Activated CD4-positive, alpha-beta T cell treated with anti-CD3 and anti-CD28 coated beads, Interleukin-2, Interleukin-6, amounts not matched to agents 100 ng/mL and 50 ng/mL, durations not matched to agents 16 hours and 8 hours (primary cell): ENCODE data around the gene PIK3CD.
"Not testable (repeated sequence)": the region's sequence is repeated elsewhere in the genome, so short reads cannot be mapped to it uniquely, and the experiment has no call there.

Source experiments
- DNase-seq: peaks from one replicate; pipeline ENCODE4 v3.0.0-alpha.2; 2020

The PIK3CD gene

DNA sequence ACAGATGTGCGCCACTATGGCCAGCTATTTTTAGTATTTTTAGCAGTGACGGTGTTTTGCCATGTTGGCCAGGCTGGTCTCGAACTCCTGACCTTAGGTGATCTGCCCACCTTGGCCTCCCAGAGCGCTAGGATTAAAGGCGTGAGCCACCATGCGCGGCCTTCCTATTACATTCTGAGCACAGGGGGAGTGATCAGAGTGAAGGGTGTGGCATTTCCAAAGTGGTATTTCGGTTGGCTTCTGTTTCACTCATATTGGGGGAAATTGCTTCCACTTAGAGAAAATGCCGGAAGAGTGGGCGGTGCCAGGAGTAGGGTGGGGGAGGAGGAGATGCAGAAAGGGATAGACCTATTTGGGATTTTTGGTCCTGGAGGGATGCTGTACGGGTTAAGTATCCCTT, 4.3 kb downstream of the PIK3CD start:
- DNase-seq = peak; percentile 28

DNA sequence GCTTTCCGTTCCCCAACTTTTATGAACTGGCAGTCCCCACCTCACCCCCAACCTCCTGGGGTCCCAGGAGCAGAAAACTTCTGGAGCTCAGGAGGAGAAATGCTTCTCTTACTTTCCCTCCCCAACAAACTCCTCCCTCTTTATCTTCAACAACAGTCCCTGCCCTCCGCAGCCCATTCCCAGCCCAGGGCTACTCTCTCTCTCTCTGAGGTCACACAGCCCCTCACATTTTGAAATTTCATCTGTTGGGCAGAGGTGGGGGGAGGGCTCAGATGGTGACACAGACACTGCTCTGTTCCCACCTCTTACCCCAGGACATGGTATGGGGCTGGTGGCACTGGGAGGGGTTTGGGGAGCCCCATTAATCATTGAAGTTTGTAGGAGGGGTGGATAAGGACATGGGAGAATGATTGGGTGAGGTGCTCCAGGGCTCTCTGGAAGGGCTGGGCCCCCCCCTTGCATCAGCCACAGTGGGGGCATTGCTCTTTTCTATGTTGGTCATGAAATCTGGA, 6.0 kb downstream of the PIK3CD start:
- no peak for DNase-seq

DNA sequence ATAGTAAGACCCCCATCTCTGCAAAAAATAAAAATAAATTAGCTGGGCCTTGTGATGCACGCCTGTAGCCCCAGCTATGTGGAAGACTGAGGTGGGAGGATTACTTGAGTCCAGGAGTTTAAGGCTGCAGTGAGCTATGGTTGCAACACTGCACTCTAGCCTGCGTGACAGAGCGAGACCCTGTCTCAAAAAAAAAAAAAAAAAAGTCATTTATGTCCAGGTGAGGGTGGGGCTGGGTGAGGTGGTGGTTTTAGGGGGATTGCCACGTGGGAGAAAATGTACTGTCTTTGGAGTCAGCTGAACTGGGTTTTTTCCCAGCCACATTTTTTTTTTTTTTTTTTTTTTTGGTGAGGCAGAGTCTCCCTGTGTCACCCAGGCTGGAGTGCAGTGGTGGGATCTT, 6.7 kb downstream of the PIK3CD start:
- DNase-seq = no peak

DNA sequence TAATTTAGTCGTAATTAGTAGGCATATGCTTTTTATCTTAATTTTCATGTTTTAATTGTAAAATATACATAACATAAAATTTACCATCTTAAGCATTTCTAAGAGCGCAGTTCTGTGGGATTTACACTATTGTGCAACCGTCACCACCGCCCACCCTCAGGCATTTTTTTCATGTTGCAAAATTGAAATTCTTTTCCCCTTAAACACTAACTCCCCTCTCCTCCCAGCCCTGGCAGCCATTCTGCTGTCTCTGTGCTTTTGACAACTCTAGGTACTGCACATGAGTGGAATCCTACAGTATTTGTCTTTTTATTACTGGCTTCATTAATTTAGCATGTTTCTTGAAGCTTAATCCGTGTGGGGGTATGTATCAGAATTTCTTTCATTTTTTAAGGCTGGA, 7.8 kb downstream of the PIK3CD start:
- DNase-seq = no peak

DNA sequence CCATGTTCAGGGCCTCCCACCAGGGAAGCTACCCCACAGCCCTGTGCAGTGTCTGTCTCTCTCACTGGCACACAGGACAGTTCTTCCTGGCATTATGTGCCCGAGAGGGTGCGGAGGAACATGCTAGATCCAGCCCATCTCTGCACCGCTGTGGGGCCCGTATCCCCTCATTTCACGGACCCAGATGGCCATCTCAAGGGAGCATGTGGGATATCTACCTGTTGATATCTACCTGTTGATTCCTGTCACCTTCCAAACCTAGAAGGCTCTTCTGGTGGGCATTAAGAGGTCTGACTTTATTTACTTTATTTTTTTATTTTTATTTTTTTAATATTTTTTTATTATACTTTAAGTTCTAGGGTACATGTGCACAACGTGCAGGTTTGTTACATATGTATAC, 11.7 kb downstream of the PIK3CD start:
- DNase-seq = no peak

DNA sequence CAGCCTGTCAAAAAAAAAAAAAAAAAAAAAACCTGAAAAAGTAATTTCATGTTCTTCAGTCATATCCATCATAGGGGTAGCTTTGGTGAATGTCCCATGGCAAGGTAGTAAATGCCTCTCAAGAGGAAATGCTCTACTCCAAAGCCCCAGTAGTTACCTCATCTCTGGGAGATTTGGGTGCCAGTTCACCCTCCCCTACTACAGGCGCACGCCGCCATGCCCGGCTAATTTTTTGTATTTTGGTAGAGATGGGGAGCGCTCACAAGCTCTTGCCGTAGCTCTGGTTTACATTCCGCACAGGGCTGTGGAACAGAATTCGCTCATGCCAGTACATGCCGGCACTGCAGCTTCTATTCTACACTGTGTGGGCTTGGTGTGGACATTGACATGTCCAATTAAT, 13.7 kb downstream of the PIK3CD start:
- DNase-seq = no peak

DNA sequence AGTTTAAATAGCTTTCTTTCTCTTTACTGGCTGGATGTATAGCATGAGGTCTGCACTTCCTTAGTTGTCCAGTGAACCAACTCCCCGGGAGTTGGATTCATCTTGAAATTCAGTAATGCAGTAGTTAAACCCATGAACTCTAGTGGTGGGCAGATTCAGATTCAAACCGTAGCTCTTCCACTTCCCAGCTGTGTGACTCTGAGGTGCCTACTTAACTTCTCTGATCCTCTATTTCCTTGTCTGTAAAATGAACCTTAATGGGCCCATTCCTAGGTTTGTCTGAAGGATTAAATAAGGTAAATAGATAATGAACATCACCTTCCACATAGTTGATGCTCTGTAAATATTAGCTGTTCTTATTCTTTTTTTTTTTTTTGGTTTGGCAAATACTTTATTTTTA, 16.5 kb downstream of the PIK3CD start:
- DNase-seq = no peak

DNA sequence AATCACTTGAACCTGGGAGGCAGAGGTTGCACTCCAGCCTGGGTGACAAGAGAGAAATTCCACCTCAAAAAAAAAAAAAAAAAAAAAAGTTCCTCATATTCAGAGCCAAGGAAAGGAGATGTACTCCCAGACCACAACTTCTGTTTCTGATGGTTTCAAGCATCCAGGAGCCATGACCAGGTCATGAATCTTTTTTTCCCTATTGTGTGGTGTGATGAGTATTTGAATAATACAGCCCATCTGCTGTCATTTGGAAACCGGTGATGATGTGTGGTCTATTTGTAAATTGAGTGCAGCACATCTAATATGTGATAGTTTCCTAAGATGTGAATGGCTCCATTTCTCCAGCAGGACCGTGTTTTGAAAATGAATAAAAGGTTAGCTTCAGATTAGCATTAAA, 18.6 kb downstream of the PIK3CD start:
- peak; percentile 52 for DNase-seq

DNA sequence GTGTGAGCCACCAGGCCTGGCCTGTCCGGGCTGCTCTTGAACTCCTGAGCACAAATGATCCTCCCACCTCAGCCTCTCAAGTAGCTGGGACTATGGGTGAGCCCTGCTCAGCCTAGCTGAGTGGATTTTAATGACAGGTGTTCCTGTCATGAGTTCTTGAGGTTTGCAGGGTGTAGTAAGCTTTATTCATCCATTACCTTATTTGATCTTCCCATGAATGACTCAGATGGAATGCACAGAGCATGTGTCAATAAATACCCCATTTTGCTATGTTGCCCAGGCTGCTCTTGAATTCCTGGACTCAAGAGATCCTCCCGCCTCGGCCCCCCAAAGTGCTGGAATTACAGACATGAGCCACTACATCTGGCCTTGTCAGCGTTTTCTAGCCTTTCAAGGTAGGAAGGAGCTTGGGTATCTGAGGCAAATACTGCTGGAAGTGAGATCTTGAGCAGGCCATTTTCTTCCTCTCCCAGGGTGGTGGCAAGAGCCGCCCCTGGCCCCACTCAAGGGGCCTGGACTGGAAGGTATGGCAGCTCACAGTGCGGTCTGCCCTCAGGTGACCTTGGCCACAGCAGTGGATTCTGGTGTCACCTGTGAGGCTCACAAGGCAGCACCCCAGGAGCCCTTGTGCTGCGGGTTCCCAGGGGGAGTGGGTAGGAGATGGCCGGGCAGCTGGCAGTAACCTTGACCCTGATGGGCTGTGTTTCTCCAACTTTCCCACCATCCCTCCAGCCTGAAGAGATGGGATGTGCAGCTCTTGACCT, 20.0 kb downstream of the PIK3CD start:
- DNase-seq = no peak

DNA sequence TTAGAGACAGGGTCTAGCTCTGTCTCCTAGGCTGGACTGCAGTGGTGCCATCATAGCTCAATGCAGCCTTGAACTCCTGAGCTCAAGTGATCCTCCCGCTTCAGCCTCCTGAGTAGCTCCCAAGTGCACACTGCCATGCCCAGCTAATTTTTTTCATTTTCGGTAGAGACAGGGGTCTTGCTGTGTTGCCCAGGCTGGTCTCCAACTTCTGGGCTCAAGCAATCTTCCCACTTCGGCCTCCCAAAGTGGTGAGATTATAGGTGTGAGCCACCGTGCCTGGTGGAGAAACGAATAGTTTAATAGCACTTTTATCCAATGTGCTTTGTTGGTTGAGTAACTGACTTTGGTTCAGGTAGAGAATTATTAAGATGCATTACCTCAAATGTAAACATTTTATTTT, 20.9 kb downstream of the PIK3CD start:
- DNase-seq = no peak

DNA sequence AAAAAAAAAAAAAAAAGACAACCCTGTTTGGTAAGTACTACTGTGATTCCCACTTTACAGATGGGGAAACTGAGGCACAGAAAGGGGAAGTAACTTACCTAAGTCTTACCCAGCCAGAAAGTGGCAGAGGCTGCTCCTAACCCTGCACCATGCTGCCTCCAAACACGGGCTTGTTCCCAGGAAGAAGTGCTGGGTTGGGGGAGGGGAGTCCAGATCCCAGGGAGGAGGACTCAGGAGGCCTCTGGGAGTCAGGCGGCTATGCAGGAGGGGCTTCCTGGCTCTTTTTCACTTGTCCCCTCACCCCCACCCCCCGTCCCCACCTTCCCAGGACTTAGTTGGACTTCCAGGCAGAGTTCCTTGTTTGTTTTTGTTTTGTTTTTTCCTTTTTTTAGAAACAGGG, 23.9 kb downstream of the PIK3CD start:
- no peak for DNase-seq

DNA sequence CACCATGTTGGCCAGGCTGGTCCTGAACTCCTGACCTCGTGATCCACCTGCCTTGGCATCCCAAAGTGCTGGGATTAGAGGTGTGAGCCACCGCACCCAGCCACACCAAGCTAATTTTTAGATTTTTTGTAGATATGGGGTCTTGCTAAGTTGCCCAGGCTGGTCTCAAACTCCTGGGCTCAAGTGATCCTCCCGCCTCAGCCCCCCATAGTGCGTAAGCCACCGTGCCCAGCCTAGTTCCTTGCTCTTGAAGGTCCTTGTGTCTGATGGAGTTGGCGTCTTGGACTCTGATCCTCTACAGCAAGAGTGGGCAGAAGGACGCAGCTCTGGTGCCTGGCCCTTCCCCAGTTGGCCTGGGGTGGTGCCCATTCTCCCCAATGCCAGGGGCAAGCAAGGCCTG, 24.6 kb downstream of the PIK3CD start:
- not testable (repeated sequence) for DNase-seq

DNA sequence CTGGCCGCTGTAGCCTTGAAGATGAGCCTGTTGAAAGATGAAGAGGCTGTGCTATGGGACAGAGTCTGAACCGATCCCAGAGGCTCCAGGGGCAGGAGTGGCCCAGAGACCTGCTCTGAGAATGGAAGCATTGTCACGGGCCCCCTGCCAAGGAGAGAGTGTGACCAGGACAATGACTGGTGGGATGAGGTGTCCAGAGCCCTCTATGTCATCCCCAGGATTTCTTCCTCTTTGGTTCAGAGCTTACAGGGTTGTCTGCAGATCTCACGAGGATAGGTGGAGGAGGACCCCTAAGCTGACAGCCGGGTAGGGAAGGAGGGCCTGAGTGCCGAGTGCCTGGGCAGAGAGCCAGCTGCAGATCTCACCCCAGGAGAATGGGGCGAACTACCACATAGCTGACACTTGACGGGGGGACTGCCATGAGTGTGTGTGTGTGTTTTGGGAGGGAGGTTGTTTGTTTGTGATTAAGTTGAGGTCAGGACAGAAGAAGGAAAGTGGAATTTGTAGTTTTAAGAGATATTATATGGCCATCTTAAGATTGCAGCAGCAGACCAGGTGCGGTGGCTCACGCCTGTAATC, 25.4 kb downstream of the PIK3CD start:
- no peak for DNase-seq

DNA sequence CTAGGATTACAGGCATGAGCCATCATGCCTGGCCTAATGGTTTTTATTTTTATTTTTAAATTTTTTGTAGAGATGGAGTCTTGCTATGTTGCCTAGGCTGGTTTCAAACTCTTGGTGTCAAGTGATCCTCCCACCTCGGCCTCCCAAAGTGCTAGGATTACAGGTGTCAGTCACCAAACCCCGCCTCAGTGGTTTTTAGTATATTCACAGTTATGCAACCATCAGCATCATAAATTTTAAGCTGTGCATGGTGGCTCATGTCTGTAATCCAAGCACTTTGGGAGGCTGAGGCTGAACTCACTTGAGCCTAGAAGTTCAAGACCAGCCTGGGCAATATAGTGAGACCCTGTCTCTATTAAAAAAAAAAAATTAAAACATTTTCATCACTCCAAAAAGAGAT, 28.6 kb downstream of the PIK3CD start:
- no peak for DNase-seq

DNA sequence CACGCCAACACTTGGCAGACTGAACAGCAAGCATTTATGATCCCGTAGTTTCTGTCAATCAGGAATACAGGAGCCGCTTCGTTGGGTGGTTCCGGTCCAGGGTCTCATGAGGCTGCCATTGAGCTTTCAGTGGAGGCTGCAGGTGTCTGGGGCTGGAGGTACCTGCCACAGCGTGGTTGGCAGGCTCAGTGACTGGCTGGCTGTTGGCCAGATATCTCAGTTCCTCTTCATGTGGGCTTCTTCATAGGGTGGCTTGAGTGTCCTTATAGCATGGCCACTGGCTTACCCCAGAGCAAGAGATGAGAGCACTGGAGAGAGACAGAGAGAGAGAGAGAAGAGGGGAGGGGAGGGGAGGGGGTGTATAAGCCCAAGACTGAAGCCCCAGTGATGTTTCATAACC, 29.3 kb downstream of the PIK3CD start:
- DNase-seq = no peak

DNA sequence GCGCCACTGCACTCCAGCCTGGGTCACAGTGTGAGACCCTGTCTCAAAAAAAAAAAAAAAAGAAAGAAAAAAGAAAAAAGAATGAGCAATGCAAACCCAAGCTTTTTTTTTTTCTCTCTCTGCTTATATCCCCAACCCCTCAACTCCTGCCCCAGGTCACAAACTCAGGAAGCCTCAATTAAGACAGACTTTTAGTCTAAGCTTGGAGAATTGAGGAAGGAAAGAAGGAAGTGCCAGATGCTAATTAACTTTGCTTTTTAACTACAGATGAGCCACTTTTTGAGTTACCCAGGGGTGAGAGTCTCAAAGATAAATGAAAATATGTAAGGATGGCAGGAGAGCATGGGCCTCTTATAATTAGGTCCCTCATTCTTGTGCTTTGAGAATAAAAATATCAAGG, 33.3 kb downstream of the PIK3CD start:
- DNase-seq = no peak

DNA sequence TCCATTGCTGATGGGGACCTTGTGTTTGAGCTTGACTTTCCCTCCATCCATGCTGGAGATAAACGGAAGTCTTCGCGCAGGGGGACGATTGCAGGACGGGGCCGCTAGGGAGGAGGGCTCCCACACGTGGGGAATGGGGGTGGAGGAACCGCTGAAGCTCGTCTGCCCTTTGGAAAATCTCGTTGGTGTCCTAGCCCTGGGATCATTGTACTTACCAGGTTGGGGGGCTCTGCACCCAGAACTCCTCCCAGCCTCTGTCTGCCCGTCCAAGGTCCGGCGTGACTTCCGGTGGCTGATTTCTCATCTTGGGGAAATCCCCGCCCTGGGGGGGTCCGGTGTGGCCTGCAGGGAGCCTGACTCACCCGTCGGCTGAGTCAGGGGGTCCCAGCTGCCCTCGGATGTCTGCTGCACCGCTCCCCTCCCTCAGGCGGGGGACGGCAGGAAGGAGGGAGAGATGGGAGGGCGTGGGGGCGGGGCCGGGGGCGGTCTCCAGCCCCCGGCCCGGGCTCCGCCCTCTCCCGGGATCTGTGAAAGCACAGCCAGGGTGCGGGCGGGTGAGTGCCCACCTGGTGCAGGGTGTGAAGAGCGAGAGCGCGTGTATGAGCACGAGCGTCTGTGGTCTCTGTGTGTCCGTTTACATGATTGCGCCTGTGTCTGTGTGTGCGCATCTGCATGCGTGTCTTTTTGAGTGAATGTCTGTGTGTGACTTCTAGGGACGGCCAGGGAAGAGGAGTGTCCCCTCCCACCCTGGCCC, 35.8 kb downstream of the PIK3CD start:
- DNase-seq = peak; percentile 70

DNA sequence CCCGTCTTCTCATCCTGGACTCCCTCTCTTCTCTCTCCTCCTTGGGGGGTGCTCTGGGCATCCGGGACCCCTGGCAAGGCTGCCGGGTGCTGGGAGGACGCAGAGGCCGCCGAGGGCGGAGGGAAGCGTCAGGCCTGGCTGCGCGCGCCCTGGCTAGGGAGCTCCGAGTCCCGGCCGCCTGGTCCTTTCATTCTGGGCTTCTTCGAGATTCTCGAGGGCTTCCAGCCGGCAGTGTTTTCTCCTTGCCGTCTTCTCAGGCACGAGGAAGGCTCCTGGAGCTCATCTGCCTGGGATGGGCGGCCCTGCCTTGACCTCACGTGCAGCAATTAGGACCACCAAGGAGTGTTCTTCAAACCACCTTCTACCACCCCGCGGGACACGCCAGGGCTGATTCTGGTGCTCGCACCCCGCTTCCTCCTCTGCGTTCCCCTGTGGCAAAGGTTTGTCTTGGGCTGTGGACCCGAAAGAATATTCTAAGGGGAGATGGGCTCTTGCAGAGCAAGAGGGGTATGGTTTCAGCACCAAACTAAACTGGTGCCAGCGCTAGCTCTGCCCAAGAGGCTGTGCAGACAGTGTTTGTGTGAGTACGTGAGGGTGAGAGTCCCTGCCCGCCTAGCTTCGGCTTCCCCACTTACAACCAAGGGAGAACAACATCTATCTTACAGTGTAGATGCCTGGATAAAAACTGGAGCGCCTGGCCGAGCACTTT, 36.5 kb downstream of the PIK3CD start:
- no peak for DNase-seq

DNA sequence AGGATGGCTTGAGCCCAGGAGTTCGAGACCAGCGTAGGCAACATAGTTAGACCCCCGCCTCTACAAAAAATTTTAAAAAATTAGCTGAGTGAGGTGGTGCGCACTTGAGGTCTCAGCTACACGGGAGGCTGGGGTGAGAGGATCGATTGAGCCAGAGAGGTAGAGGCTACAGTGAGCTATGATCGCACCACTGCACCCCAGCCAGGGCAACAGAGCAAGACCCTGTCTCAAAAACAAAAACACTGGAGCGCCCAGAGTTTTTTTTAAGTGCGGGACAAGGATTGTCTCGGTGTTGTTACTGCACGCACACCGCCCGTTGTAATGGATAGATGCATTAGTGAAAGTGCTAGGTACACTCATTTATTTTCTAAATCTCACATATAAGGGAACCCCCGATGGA, 37.1 kb downstream of the PIK3CD start:
- DNase-seq = no peak

DNA sequence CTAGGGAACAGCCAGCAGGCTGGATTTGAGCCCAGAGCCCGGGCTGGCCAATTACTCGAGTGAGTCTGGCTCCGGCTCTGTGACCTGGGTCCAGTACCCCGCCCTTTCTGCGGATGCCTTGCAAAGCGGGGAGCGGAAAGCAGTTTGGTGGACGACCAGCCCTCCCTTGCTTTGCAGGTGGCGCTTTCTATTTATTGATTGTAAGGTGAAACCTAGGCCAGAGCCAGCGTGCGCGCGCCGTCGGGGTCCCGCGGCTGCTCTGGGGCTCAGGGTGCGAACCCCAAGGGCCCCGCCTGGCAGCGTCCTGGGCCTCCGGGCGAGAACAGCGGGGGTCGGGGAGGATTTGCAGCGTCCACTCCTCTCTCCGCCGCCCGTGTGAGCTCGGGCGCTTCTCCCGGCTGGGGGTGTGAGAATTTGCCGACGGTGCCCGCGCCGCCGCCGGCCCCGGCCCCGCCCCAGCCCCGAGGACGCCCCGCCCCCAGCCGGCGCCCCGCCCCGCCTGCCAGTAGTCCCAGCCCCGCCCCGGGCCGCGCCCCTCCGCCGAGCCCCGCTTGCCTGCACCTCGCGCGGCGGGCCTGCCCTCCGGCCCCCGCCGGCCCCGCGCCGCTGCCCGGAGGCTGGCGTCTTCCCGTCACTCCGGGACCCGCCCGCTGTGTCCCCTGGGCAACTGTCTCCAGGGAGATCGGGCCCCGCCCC, 37.6 kb downstream of the PIK3CD start:
- peak; percentile 88 for DNase-seq

DNA sequence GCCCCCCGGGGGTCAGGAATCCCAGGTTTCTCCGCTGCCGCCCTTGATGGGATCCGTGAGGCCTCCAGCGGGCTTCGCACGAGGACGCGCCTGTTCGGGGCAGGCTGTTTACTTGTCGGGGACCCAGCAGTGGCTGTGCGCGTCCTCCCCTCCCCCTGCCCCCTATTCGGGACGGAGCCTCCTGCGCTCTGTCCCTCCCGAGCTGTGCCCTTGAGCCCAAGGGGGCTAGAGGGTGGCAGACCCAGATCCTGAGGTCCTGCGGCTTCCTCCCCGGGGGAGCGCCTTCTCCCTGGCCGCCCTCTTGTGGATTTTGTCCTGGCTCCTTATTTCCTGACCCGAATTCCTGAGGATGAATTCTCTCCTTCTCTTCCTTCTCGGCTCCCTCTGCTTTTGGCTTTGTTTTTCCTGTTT, 38.4 kb downstream of the PIK3CD start:
- no peak for DNase-seq

DNA sequence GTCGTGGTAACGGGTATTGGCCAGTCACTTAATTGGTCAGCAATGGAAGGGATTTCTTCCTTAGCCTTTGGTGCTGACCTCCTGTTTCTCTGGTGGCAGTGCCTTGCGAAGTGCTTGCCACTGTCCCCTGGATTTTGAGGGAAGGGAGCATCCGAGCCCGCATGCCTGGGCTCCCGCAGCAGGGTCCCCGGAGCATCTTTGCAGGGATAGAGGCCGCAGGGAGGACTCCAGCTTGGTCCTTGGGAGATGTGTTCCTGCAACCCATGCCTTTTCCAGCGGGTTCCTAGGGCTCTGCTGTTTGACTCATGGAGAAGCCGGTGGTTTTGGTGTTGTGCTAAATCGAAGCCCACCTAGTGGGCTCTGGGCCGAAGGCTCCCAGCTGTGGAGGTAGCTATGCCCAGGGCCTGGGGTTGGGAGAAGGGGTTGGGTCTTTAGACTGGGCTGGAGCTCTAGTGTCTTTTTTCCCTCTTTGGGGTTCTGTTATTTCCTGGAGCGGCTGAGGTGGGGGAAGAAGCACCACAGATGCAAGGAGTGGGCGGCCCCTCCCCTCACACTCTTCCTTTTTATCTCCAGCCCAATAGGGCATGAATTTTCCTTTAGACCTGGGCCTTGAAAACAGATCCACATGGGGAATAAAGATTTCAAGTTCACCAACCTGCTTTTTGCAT, 39.0 kb downstream of the PIK3CD start:
- DNase-seq = no peak
